Measurements from ENCODE around the gene MTURN.

DNA sequence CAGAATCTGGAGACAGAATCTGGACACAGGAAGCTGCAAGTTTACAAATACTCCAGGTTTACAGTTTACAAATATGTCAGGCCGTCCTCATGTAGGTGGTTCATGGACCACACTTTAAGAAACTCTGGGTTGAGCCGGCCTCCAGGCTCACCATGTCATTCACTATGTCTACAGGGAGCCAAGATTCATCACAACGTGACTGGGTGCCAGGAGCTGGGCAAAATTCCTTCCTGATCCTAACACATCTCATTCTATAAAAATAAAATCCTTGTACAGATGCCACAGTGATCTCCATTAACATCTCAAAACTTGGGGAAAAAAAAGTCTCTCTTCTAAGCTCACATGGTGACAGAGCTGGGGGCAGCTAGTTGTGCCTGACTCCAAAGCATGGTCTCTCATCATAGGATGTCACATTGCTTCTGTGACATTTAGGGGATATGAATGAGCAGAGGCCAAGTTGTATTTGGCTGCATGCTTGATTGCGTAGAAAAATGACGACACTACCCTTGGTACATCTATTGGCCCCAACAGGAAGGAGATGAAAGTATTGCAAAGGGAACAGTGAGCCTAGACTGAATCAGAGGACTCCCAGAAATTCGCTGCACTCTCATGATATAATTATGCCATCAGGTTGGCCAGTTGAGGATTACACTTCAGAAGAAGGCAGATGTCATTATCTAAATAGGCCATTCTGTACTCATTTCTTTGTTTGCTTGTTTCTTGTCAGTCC is 35.9 kb downstream of the MTURN start:
- TF ChIP-seq EP300 (IDR thresholded peaks at IDR 0.05; ENCODE audit: borderline replicate concordance) (no peak), EGR1 (IDR thresholded peaks at IDR 0.05) (no peak), NFIC (IDR thresholded peaks at IDR 0.05) (no peak), ZBTB7A (IDR thresholded peaks at IDR 0.05; ENCODE audit: low read depth) (no peak), TEAD4 (IDR thresholded peaks at IDR 0.05) (no peak), TAF1 (IDR thresholded peaks at IDR 0.05; ENCODE audit: low read depth) (no peak), FOXM1 (IDR thresholded peaks at IDR 0.05; ENCODE audit: borderline replicate concordance, low read depth) (no peak), YY1 (IDR thresholded peaks at IDR 0.05; ENCODE audit: low read depth) (no peak), CEBPB (IDR thresholded peaks at IDR 0.05) (no peak)
- TF ChIP-seq, protein P1, sequence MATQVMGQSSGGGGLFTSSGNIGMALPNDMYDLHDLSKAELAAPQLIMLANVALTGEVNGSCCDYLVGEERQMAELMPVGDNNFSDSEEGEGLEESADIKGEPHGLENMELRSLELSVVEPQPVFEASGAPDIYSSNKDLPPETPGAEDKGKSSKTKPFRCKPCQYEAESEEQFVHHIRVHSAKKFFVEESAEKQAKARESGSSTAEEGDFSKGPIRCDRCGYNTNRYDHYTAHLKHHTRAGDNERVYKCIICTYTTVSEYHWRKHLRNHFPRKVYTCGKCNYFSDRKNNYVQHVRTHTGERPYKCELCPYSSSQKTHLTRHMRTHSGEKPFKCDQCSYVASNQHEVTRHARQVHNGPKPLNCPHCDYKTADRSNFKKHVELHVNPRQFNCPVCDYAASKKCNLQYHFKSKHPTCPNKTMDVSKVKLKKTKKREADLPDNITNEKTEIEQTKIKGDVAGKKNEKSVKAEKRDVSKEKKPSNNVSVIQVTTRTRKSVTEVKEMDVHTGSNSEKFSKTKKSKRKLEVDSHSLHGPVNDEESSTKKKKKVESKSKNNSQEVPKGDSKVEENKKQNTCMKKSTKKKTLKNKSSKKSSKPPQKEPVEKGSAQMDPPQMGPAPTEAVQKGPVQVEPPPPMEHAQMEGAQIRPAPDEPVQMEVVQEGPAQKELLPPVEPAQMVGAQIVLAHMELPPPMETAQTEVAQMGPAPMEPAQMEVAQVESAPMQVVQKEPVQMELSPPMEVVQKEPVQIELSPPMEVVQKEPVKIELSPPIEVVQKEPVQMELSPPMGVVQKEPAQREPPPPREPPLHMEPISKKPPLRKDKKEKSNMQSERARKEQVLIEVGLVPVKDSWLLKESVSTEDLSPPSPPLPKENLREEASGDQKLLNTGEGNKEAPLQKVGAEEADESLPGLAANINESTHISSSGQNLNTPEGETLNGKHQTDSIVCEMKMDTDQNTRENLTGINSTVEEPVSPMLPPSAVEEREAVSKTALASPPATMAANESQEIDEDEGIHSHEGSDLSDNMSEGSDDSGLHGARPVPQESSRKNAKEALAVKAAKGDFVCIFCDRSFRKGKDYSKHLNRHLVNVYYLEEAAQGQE (IDR thresholded peaks at IDR 0.05; ENCODE audit: low read depth) = no peak
- TF ChIP-seq, protein P2, sequence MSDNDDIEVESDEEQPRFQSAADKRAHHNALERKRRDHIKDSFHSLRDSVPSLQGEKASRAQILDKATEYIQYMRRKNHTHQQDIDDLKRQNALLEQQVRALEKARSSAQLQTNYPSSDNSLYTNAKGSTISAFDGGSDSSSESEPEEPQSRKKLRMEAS (IDR thresholded peaks at IDR 0.05) = no peak
- TF ChIP-seq, protein P3, sequence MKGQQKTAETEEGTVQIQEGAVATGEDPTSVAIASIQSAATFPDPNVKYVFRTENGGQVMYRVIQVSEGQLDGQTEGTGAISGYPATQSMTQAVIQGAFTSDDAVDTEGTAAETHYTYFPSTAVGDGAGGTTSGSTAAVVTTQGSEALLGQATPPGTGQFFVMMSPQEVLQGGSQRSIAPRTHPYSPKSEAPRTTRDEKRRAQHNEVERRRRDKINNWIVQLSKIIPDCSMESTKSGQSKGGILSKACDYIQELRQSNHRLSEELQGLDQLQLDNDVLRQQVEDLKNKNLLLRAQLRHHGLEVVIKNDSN (IDR thresholded peaks at IDR 0.05) = no peak

Data from Ishikawa (cell line).